Esophagus muscularis mucosa (tissue), 4 donors: Measurements from ENCODE around the gene POLR3A. TPM values are rescaled to one million over a fixed set of nuclear protein-coding genes. Genes with fewer than 3 reads are reported as not detected.

Experiments used
- DNase-seq: peaks from one replicate; pipeline ENCODE4 v3.0.0-alpha.2; 2017; ENCODE audit errors: extremely low spot score
- H3K27ac ChIP-seq, 4 donors: fragments of 200-600 bp; sonication (generic); replicated peaks in 1 of 4; 1 replicate in 3 of 4; 2 replicates in 1 of 4; pipeline ENCODE4 v1.5.1; 2016 to 2019; ENCODE audit warnings: mild to moderate bottlenecking in 1 of 4
- H3K27me3 ChIP-seq, 4 donors: fragments of 200-600 bp; sonication (generic); one replicate each; pipeline versions ENCODE4 v1.5.1 to v1.6.0; 2016 to 2019
- H3K36me3 ChIP-seq, 4 donors: fragments of 200-600 bp; sonication (generic); one replicate each; pipeline ENCODE4 v1.5.1; 2016 to 2019
- H3K4me1 ChIP-seq, 4 donors: fragments of 200-600 bp; sonication (generic); one replicate each; pipeline ENCODE4 v1.5.1; 2016 to 2019
- H3K4me3 ChIP-seq, 4 donors: fragments of 200-600 bp; sonication (generic); 1 replicate in 2 of 4; 2 replicates in 2 of 4; pipeline ENCODE4 v1.5.1; 2016 to 2019; ENCODE audit warnings: mild to moderate bottlenecking in 4 of 4, moderate library complexity in 1 of 4
- H3K9me3 ChIP-seq, 4 donors: fragments of 200-600 bp; sonication (generic); 1 replicate in 3 of 4; 2 replicates in 1 of 4; pipeline ENCODE4 v1.5.1; 2016 to 2019
- EP300 ChIP-seq: sonication (generic); formaldehyde crosslinking; IDR thresholded peaks from one replicate; pipeline ENCODE4 v1.6.1; 2017; ENCODE audit warnings: antibody characterized with exemption
- POLR2A ChIP-seq: fragments of 450-650 bp; IDR thresholded peaks from one replicate; pipeline ENCODE4 v1.6.1; 2017; ENCODE audit warnings: antibody characterized with exemption, moderate library complexity, mild to moderate bottlenecking, low read depth
- POLR2AphosphoS5 ChIP-seq, 2 donors: sonication (generic); formaldehyde crosslinking; IDR thresholded peaks; one replicate each; pipeline ENCODE4 v1.6.1; 2017; ENCODE audit warnings: antibody characterized with exemption in 2 of 2
- WGBS: methylation state at CpG from one replicate; pipeline ENCODE4 v1.1.5; 2018; 5-methylcytosine and 5-hydroxymethylcytosine counted together
- intact Hi-C: fragments of 100-400 bp; cut with DNase I; formaldehyde crosslinking; loops from one replicate; pipeline ENCODE4 v1.15.1; 2023
- total RNA-seq, 4 donors: library from RNA; depleted of rRNA; stranded (reverse); fragments of >200 nt; gene quantifications; one replicate each; pipeline versions ENCODE4 v1.1.0 to v1.2.1, GENCODE V29; 2016
- TF ChIP-seq, protein P1 (sequence below), 3 experiments: fragments of 200-600 bp in 2 of 3; fragments of 450-650 bp in 1 of 3; sonication (generic) in 2 of 3; IDR thresholded peaks; one replicate each; pipeline ENCODE4 v1.5.1; 2017 to 2019; ENCODE audit warnings: antibody characterized with exemption in 3 of 3, mild to moderate bottlenecking in 2 of 3, moderate library complexity in 1 of 3

POLR3A gene
- total RNA-seq, 4 donors from 2014 or later: 9.3 to 12.8 (median 9.9) TPM

GRCh38 chr10:77981281-77981680, 48.0 kb downstream of the POLR3A start:
- no peak overlapping the region for H3K4me3 ChIP-seq
- H3K4me1 ChIP-seq: peaks cover 0 to 3% (median 1%) of the 10 kb centered on the region in 4 donors
- H3K36me3 ChIP-seq: peaks cover 72 to 100% (median 94%) of the 10 kb centered on the region in 4 donors
- no peaks in the 10 kb centered on the region for H3K27me3 ChIP-seq
- intact Hi-C loops: no loop called here
- DNase-seq: no peak
- WGBS: 94% methylated on average over 13 of the region's 13 CpGs
- H3K9me3 ChIP-seq: no peaks in the 10 kb centered on the region
- no peak for TF ChIP-seq POLR2A
- TF ChIP-seq, protein P1, sequence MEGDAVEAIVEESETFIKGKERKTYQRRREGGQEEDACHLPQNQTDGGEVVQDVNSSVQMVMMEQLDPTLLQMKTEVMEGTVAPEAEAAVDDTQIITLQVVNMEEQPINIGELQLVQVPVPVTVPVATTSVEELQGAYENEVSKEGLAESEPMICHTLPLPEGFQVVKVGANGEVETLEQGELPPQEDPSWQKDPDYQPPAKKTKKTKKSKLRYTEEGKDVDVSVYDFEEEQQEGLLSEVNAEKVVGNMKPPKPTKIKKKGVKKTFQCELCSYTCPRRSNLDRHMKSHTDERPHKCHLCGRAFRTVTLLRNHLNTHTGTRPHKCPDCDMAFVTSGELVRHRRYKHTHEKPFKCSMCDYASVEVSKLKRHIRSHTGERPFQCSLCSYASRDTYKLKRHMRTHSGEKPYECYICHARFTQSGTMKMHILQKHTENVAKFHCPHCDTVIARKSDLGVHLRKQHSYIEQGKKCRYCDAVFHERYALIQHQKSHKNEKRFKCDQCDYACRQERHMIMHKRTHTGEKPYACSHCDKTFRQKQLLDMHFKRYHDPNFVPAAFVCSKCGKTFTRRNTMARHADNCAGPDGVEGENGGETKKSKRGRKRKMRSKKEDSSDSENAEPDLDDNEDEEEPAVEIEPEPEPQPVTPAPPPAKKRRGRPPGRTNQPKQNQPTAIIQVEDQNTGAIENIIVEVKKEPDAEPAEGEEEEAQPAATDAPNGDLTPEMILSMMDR (IDR thresholded peaks at IDR 0.05): no peak
- no peak overlapping the region for H3K27ac ChIP-seq

DNA sequence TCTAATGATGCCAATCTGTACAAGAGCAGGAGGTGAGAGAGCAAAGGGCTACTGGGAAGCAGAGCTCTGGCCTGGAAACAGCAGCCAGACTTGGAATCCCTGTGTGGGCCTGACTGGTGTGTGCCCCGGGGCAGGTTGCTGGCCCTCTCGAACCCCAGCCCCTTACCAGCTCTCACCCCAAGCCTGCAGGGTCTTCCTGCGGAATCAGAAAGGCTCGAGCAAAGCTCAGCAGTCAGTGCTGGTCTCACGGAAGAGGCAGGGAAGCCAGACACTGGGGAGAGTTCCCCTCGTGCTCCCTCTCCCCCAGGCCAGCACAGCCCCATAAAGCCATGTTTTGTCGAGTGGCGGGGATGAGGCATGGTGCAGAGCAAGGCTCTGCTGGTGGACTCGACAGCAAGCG, 50.1 kb downstream of the POLR3A start:
- no peak overlapping the region for H3K4me3 ChIP-seq
- peaks cover 56 to 83% (median 78%) of the 10 kb centered on the region in 4 donors for H3K36me3 ChIP-seq
- no peak for DNase-seq
- H3K9me3 ChIP-seq: no peaks in the 10 kb centered on the region
- no peak overlapping the region for H3K27ac ChIP-seq
- no peaks in the 10 kb centered on the region for H3K27me3 ChIP-seq
- TF ChIP-seq, protein P1 (IDR thresholded peaks at IDR 0.05): no peak
- TF ChIP-seq POLR2AphosphoS5 (IDR thresholded peaks at IDR 0.05): no peak
- TF ChIP-seq EP300: no peak
- TF ChIP-seq POLR2A: no peak
- intact Hi-C loops: no loop called here
- H3K4me1 ChIP-seq: peaks cover under 1 to 15% (median 14%) of the 10 kb centered on the region in 4 donors
- WGBS: 93% methylated on average over 10 of the region's 10 CpGs

GRCh38 chr10:77978360-77978759, 51.0 kb downstream of the POLR3A start:
- H3K27me3 ChIP-seq: no peaks in the 10 kb centered on the region
- H3K4me3 ChIP-seq: no peak overlapping the region
- H3K36me3 ChIP-seq: peaks cover 49 to 74% (median 69%) of the 10 kb centered on the region in 4 donors
- intact Hi-C loops: no loop called here
- 86% methylated on average over 6 of the region's 6 CpGs for WGBS
- no peaks in the 10 kb centered on the region for H3K9me3 ChIP-seq
- no peak for TF ChIP-seq EP300
- TF ChIP-seq POLR2AphosphoS5 (IDR thresholded peaks at IDR 0.05): no peak
- TF ChIP-seq POLR2A: no peak
- TF ChIP-seq, protein P1 (IDR thresholded peaks at IDR 0.05): no peak
- H3K27ac ChIP-seq: no peak overlapping the region
- DNase-seq: no peak
- peaks cover 0 to 24% (median 21%) of the 10 kb centered on the region in 4 donors for H3K4me1 ChIP-seq

- 100% methylated on average over 3 of the region's 3 CpGs for WGBS
- H3K36me3 ChIP-seq: peaks cover 45 to 70% (median 65%) of the 10 kb centered on the region in 4 donors
- no peaks in the 10 kb centered on the region for H3K27me3 ChIP-seq
- DNase-seq: no peak
- TF ChIP-seq POLR2AphosphoS5 (IDR thresholded peaks at IDR 0.05): no peak
- TF ChIP-seq, protein P1 (IDR thresholded peaks at IDR 0.05): no peak
- TF ChIP-seq EP300: no peak
- no peak for TF ChIP-seq POLR2A
- no peaks in the 10 kb centered on the region for H3K9me3 ChIP-seq
- peak overlapping the region in 1 of 4 donors; percentile 94 for H3K27ac ChIP-seq
- peaks cover 0 to 25% (median 21%) of the 10 kb centered on the region in 4 donors for H3K4me1 ChIP-seq
- intact Hi-C loops: no loop called here
- no peak overlapping the region for H3K4me3 ChIP-seq
These were observed 51.4 kb downstream of the POLR3A start for GRCh38 chr10:77977934-77978333.

- intact Hi-C loops: no loop called here
- Histone ChIP-seq H3K9me3 (no peaks in the 10 kb centered on the region), H3K4me1 (peaks cover 0 to 30% (median 28%) of the 10 kb centered on the region in 4 donors), H3K36me3 (peaks cover 36 to 61% (median 56%) of the 10 kb centered on the region in 4 donors), H3K4me3 (no peak overlapping the region), H3K27me3 (no peaks in the 10 kb centered on the region), H3K27ac (peak overlapping the region in 1 of 4 donors; percentile 94)
- TF ChIP-seq EP300 (no peak), POLR2AphosphoS5 (IDR thresholded peaks at IDR 0.05) (no peak), POLR2A (no peak)
- TF ChIP-seq, protein P1 (IDR thresholded peaks at IDR 0.05): no peak
- DNase-seq: no peak
- 86% methylated on average over 5 of the region's 7 CpGs for WGBS
These were observed 52.3 kb downstream of the POLR3A start for GRCh38 chr10:77977016-77977415.
